Endothelial cell of umbilical vein (primary cell): ENCODE results near the gene ANKRD35.

Source experiments
- EZH2 ChIP-seq: IDR thresholded peaks from 2 replicates; pipeline ENCODE4 v1.6.1; 2012; ENCODE audit warnings: borderline replicate concordance, low read depth, mild to moderate bottlenecking, moderate library complexity, low read length, inconsistent platforms; ENCODE audit not compliant: severe bottlenecking
- POLR2AphosphoS5 ChIP-seq: IDR thresholded peaks from 2 replicates; pipeline ENCODE4 v1.6.1; 2012; ENCODE audit warnings: low read depth, mild to moderate bottlenecking, control low read depth, low read length, moderate library complexity; ENCODE audit not compliant: insufficient read depth
- TF ChIP-seq, protein P1 (sequence below), 2 donors: IDR thresholded peaks; 1 replicate in 1 of 2; 2 replicates in 1 of 2; pipeline ENCODE4 v1.5.1; 2011; ENCODE audit warnings: low read length in 2 of 2, mild to moderate bottlenecking in 2 of 2, moderate library complexity in 2 of 2, control low read depth in 1 of 2, inconsistent platforms in 1 of 2, low read depth in 1 of 2; ENCODE audit not compliant: insufficient read depth in 1 of 2; ENCODE audit errors: extremely low read depth in 1 of 2

DNA sequence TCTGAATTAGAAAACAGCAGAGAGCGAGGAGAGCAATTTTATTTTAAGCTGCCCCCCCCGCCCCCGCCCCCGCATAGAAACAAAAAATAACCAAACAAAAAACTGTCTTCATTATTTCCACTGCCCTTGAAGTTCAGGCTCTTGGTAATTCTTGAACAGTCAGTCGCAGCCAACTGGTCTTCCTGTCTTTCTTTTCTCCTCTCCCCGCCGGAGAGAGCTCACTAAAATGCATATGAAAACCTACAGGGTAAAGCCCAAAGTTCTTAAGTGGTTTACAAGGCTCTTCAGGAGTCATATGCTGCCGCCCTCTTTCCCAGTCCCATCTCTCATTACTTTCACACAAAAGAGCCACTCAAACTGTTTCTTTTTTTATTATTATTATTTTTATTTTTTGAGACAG, 1.1 kb upstream of the ANKRD35 start:
- TF ChIP-seq, protein P1, sequence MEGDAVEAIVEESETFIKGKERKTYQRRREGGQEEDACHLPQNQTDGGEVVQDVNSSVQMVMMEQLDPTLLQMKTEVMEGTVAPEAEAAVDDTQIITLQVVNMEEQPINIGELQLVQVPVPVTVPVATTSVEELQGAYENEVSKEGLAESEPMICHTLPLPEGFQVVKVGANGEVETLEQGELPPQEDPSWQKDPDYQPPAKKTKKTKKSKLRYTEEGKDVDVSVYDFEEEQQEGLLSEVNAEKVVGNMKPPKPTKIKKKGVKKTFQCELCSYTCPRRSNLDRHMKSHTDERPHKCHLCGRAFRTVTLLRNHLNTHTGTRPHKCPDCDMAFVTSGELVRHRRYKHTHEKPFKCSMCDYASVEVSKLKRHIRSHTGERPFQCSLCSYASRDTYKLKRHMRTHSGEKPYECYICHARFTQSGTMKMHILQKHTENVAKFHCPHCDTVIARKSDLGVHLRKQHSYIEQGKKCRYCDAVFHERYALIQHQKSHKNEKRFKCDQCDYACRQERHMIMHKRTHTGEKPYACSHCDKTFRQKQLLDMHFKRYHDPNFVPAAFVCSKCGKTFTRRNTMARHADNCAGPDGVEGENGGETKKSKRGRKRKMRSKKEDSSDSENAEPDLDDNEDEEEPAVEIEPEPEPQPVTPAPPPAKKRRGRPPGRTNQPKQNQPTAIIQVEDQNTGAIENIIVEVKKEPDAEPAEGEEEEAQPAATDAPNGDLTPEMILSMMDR (IDR thresholded peaks at IDR 0.05; ENCODE audit: extremely low read depth in 1 of 2, insufficient read depth in 1 of 2, low read depth in 1 of 2, low read length in 2 of 2) = no peak
- TF ChIP-seq POLR2AphosphoS5 (no peak), EZH2 (no peak)
